Measurements from ENCODE around the gene PIGP.

Gene PIGP

DNA sequence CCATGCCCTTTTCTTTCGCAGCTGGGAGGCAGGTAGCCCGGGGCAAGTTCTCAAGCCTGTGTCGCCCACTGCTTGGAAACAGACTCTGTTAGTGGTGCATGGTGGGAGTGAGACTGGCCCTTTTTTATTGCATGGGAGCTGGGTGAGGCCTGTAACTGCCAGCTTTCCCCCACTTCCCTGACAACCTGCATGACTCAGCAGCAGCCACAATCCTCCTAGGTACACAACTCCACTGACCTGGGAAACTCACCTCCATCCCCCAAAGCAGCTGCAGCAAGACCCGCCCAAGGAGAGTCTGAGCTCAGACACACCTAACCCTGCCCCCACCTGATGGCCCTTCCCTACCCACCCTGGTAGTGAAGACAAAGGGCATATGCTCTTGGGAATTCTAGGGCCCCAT lies 25.8 kb downstream of the PIGP start:
- Histone ChIP-seq H2AFZ (ENCODE audit: low read depth, low read length) (no peak overlapping the region), H3K9ac (ENCODE audit: low read length) (no peak overlapping the region), H3K4me1 (ENCODE audit: low read length) (no peaks in the 10 kb centered on the region), H3K36me3 (replicated peaks; ENCODE audit: low read depth, low read length) (no peaks in the 10 kb centered on the region), H3K4me2 (ENCODE audit: low read length) (no peak overlapping the region), H3K4me3 (ENCODE audit: low read length) (no peak overlapping the region), H4K20me1 (ENCODE audit: insufficient read depth, low read length) (no peaks in the 10 kb centered on the region), H3K27me3 (ENCODE audit: low read depth, low read length) (no peaks in the 10 kb centered on the region), H3K9me3 (ENCODE audit: insufficient read depth, low read length) (no peaks in the 10 kb centered on the region), H3K27ac (ENCODE audit: low read length) (no peak overlapping the region), H3K79me2 (ENCODE audit: low read length) (no peaks in the 10 kb centered on the region)
- TF ChIP-seq, protein P1, sequence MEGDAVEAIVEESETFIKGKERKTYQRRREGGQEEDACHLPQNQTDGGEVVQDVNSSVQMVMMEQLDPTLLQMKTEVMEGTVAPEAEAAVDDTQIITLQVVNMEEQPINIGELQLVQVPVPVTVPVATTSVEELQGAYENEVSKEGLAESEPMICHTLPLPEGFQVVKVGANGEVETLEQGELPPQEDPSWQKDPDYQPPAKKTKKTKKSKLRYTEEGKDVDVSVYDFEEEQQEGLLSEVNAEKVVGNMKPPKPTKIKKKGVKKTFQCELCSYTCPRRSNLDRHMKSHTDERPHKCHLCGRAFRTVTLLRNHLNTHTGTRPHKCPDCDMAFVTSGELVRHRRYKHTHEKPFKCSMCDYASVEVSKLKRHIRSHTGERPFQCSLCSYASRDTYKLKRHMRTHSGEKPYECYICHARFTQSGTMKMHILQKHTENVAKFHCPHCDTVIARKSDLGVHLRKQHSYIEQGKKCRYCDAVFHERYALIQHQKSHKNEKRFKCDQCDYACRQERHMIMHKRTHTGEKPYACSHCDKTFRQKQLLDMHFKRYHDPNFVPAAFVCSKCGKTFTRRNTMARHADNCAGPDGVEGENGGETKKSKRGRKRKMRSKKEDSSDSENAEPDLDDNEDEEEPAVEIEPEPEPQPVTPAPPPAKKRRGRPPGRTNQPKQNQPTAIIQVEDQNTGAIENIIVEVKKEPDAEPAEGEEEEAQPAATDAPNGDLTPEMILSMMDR (IDR thresholded peaks at IDR 0.05; ENCODE audit: low read depth, low read length), result no peak
- TF ChIP-seq EZH2phosphoT487 (IDR thresholded peaks at IDR 0.05; ENCODE audit: low read depth), result no peak

DNA sequence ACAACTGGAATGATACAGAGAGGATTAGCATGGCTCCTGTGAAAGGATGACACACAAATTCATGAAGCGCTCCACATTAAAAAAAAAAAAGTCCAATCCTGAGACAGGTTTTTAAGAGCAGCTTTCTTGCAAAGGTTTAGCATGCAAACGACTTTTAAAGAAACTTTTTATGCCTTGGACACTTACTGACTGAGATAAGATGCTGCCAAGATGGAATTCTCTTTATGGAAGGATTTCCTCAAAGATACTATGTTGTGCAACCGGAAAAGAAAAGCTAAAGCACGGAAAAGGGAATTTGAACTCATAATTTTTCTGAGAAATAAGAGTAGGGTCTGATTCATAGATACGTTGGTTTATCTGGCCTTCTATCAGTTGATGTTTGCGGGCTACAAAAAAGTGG lies 27.3 kb downstream of the PIGP start:
- no peaks in the 10 kb centered on the region for H4K20me1 ChIP-seq (ENCODE audit: insufficient read depth, low read length)
- H3K4me3 ChIP-seq (ENCODE audit: low read length), result no peak overlapping the region
- H2AFZ ChIP-seq (ENCODE audit: low read depth, low read length), result no peak overlapping the region
- H3K27me3 ChIP-seq (ENCODE audit: low read depth, low read length), result no peaks in the 10 kb centered on the region
- TF ChIP-seq, protein P1 (IDR thresholded peaks at IDR 0.05; ENCODE audit: low read depth, low read length), result no peak
- no peak for TF ChIP-seq EZH2phosphoT487 (IDR thresholded peaks at IDR 0.05; ENCODE audit: low read depth)
- H3K9me3 ChIP-seq (ENCODE audit: insufficient read depth, low read length), result no peaks in the 10 kb centered on the region
- no peak overlapping the region for H3K4me2 ChIP-seq (ENCODE audit: low read length)
- no peaks in the 10 kb centered on the region for H3K36me3 ChIP-seq (replicated peaks; ENCODE audit: low read depth, low read length)
- H3K27ac ChIP-seq (ENCODE audit: low read length), result no peak overlapping the region
- H3K9ac ChIP-seq (ENCODE audit: low read length), result no peak overlapping the region
- no peaks in the 10 kb centered on the region for H3K4me1 ChIP-seq (ENCODE audit: low read length)
- H3K79me2 ChIP-seq (ENCODE audit: low read length), result no peaks in the 10 kb centered on the region

- Histone ChIP-seq H3K4me3 (ENCODE audit: low read length) (no peak overlapping the region), H3K4me1 (ENCODE audit: low read length) (no peaks in the 10 kb centered on the region), H3K27ac (ENCODE audit: low read length) (no peak overlapping the region), H3K9me3 (ENCODE audit: insufficient read depth, low read length) (no peaks in the 10 kb centered on the region), H3K9ac (ENCODE audit: low read length) (no peak overlapping the region), H2AFZ (ENCODE audit: low read depth, low read length) (no peak overlapping the region), H3K36me3 (replicated peaks; ENCODE audit: low read depth, low read length) (no peaks in the 10 kb centered on the region), H3K4me2 (ENCODE audit: low read length) (no peak overlapping the region), H4K20me1 (ENCODE audit: insufficient read depth, low read length) (no peaks in the 10 kb centered on the region), H3K79me2 (ENCODE audit: low read length) (no peaks in the 10 kb centered on the region), H3K27me3 (ENCODE audit: low read depth, low read length) (no peaks in the 10 kb centered on the region)
- no peak for TF ChIP-seq EZH2phosphoT487 (IDR thresholded peaks at IDR 0.05; ENCODE audit: low read depth)
- TF ChIP-seq, protein P1 (IDR thresholded peaks at IDR 0.05; ENCODE audit: low read depth, low read length), result no peak
Measured at GRCh38 chr21:37045149-37045548, 27.7 kb downstream of the PIGP start.

GRCh38 chr21:37044643-37045042 lies 28.2 kb downstream of the PIGP start:
- no peak for TF ChIP-seq EZH2phosphoT487 (IDR thresholded peaks at IDR 0.05; ENCODE audit: low read depth)
- TF ChIP-seq, protein P1 (IDR thresholded peaks at IDR 0.05; ENCODE audit: low read depth, low read length), result no peak
- no peaks in the 10 kb centered on the region for H4K20me1 ChIP-seq (ENCODE audit: insufficient read depth, low read length)
- H3K79me2 ChIP-seq (ENCODE audit: low read length), result no peaks in the 10 kb centered on the region
- H3K27me3 ChIP-seq (ENCODE audit: low read depth, low read length), result no peaks in the 10 kb centered on the region
- H3K36me3 ChIP-seq (replicated peaks; ENCODE audit: low read depth, low read length), result no peaks in the 10 kb centered on the region
- H3K9me3 ChIP-seq (ENCODE audit: insufficient read depth, low read length), result no peaks in the 10 kb centered on the region
- H3K9ac ChIP-seq (ENCODE audit: low read length), result no peak overlapping the region
- H3K4me1 ChIP-seq (ENCODE audit: low read length), result no peaks in the 10 kb centered on the region
- H3K27ac ChIP-seq (ENCODE audit: low read length), result no peak overlapping the region
- no peak overlapping the region for H3K4me2 ChIP-seq (ENCODE audit: low read length)
- no peak overlapping the region for H3K4me3 ChIP-seq (ENCODE audit: low read length)
- H2AFZ ChIP-seq (ENCODE audit: low read depth, low read length), result no peak overlapping the region
